Fibroblast of villous mesenchyme (primary cell): ENCODE data around the gene HSPD1. TPM values are rescaled to one million over a fixed set of nuclear protein-coding genes. Genes with fewer than 3 reads are reported as not detected.

Experiments
- DNase-seq: peaks from one replicate; pipeline ENCODE4 v3.0.0-alpha.2; 2010; ENCODE audit warnings: low read depth
- H3K4me3 ChIP-seq: 2 replicates; pipeline ENCODE4 v1.5.1; 2011; ENCODE audit warnings: low read depth, mild to moderate bottlenecking, low read length
- total RNA-seq: library from RNA; depleted of rRNA; stranded (reverse); fragments of >200 nt; gene quantifications from 2 replicates; pipeline ENCODE4 v1.2.3, GENCODE V29; 2012
- TF ChIP-seq, protein P1 (sequence below): IDR thresholded peaks from 2 replicates; pipeline ENCODE4 v1.5.1; 2012; ENCODE audit warnings: low read depth, mild to moderate bottlenecking, low read length; ENCODE audit not compliant: insufficient read depth

HSPD1 gene
- total RNA-seq, 1 donor: 185 TPM

- no peak for DNase-seq
- TF ChIP-seq, protein P1, sequence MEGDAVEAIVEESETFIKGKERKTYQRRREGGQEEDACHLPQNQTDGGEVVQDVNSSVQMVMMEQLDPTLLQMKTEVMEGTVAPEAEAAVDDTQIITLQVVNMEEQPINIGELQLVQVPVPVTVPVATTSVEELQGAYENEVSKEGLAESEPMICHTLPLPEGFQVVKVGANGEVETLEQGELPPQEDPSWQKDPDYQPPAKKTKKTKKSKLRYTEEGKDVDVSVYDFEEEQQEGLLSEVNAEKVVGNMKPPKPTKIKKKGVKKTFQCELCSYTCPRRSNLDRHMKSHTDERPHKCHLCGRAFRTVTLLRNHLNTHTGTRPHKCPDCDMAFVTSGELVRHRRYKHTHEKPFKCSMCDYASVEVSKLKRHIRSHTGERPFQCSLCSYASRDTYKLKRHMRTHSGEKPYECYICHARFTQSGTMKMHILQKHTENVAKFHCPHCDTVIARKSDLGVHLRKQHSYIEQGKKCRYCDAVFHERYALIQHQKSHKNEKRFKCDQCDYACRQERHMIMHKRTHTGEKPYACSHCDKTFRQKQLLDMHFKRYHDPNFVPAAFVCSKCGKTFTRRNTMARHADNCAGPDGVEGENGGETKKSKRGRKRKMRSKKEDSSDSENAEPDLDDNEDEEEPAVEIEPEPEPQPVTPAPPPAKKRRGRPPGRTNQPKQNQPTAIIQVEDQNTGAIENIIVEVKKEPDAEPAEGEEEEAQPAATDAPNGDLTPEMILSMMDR: no peak
These were observed 4.9 kb upstream of the HSPD1 start for GRCh38 chr2:197504512-197504911.

GRCh38 chr2:197504000-197504399 lies 4.4 kb upstream of the HSPD1 start:
- no peak overlapping the region for H3K4me3 ChIP-seq
- no peak for DNase-seq
- TF ChIP-seq, protein P1: no peak

More at GRCh38 chr2:197504512-197504911, 4.9 kb upstream of the HSPD1 start:
- no peak overlapping the region for H3K4me3 ChIP-seq

- no peak for DNase-seq
- H3K4me3 ChIP-seq: no peak overlapping the region
- TF ChIP-seq, protein P1: no peak
These were observed 3.0 kb upstream of the HSPD1 start for GRCh38 chr2:197502685-197503084.

DNA sequence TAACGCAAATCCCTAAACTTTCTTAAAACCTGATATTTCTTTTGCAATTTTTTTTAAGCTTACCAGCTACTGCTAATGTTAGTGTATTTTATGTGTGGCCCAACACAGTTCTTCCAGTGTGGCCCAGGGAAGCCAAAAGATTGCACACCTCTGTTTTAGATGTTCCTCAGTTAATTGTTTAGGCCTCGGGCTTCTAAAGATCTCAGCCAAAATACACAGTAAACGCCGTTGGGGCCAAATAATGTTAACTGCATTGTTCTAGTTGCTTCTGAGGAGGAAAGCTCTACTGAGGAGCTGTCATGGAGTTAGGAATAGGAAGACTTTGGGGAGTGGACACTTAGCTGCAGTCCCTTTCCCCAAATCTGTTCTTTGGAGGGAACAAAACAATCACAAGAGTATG lies 2.6 kb upstream of the HSPD1 start:
- H3K4me3 ChIP-seq: no peak overlapping the region
- DNase-seq: no peak
- TF ChIP-seq, protein P1: no peak

DNA sequence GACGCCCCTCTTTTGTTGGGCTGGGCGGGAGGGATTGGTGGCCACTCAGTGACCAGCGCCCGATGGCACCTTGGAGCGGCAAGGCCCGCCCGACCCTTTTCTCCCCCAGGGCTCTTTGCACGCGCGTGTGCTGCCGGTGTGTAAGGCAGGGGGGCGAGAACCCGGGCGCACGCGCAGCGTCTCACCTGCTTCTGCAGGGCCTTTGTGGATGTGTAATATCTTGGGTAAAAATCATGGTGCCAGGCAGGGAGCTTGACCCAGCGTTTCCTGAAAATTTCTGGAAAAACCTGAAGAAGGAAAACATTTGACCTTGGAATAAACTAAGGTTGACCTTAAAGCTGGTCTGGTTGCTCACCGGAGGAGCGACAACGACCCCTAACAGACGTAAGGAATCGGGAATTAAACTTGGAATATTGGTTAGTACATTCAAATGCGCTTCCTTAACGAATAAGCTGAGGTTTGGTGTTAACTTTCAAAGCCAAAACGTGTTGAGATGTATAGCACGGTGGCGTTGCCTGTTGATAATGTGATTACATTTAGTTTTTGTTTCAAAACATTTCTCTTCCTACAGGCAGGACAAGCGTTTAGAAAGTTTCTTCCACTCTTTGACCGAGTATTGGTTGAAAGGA lies 977 bp upstream of the HSPD1 start:
- H3K4me3 ChIP-seq: peak overlapping the region; percentile 90
- TF ChIP-seq, protein P1: no peak
- DNase-seq: peak; percentile 46

DNA sequence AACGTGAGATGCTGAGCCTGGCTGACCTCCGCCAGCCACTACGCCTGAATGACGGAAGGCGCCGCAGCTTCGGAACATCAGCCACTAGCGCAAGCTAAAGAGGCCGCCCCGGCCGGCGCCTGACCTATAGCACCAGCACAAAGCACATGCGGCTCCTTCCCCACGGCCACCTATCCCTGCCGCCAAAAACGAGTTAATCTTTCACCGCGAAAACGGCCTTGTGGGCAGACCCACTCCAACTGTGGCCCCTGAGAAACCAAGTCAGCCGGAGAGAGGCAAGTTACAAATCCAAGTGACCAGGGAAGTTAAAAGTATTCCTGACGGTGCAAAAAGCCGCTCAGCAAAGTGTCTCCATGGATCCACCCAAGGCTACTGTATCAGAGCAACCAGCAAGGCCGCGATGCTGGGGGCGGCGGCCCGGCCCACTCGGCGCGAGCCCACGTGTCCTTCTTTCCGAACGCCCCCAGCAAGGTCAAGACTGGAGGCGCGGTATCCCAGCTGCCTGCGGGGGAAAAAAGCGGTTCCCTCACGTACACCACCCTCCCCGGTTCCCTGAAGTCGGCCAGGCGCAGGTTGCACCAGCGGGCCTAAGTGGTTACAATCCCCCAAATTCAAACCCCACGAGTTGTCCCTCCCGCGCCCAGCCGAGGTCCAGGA lies 575 bp downstream of the HSPD1 start:
- DNase-seq: peak; percentile 78
- TF ChIP-seq, protein P1: no peak
- H3K4me3 ChIP-seq: peak overlapping the region; percentile 90
